HuH-7 (cell line): ENCODE data around the gene TENT4B.

Experiments used
- DNase-seq: peaks from one replicate; pipeline ENCODE4 v3.0.0; 2011; ENCODE audit warnings: low spot score

TENT4B gene

DNA sequence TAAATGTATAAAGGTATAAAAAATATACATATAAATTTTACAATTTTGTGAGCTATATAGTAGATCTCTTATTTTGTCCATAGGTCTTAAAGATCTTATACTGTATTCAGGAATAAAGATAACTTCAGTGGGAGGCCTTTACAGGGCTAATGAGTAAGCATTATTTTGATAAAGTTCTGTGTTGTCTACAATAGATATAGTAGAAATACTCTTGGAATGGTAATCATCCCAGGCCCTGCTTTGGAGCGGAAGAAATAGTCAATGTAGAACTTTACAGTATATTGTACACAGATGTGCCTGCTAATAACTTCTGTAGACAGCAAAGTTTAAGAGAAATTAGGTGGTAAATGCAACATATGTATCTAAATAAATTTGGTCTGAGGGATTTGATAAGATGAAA is 42.6 kb downstream of the TENT4B start:
- DNase-seq, result no peak

DNA sequence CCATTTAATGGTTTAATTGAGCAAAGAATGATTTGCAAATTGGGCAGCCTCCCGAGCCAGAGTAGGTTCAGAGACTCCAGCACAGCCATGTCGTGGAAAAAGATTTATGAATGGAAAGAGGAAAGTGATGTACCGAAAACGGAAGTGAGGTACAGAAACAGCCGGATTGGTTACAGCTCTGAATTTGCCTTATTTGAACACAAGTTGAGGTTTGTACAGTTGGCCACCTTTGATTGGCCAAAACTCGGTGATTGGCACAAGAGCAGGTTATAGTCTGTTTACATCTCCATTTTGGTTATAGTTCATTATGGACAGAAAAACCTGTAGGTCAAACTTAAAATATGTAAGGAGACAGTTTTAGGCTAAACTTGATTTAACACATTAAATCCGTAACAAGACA is 44.5 kb downstream of the TENT4B start:
- no peak for DNase-seq

DNA sequence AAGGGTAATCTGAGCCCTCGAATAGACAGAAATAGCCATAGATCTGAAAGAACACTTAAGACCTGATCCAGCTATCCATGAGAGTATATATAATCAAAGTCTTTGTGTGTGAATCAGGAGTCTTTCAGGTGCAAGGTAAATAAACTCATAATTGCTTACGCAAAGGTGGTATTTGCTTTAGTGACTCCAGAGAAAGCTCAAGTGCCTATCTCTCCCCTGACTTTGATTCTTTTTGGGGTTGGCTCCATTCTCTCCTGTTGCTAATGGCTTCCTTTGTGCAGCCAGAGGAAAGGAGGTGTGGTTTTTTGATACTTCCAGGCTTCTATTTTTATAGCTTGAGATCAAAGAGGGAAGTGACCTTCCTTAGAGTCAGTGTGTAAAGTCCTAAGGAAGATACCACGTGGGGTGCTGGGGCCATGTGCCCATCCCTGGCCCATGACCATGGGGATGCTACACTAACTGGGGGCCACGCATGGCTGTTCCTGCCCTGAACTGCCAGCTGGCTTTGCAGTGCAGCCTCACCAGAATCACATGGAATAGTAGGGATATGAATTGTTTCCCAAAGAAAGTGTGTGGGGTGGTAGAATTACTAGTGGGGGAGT is 45.8 kb downstream of the TENT4B start:
- no peak for DNase-seq

DNA sequence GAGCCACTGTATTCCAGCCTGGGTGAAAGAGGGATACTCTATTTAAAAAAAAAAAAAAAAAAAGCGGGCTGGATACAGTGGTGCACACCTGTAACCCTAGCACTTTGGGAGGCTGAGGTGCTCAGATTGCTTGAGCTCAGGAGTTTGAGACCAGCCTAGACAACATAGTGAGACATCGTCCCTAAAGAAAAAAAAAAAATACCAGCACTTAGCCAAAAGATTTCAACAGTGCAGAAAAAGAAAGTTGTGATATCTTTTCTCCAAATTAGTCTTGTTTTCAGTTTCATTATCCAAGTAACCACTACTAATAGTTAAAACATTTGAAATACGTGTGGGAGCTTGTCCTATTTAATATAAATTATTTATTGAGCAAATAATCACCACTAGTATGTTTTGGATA is 48.7 kb downstream of the TENT4B start:
- DNase-seq, result no peak

DNA sequence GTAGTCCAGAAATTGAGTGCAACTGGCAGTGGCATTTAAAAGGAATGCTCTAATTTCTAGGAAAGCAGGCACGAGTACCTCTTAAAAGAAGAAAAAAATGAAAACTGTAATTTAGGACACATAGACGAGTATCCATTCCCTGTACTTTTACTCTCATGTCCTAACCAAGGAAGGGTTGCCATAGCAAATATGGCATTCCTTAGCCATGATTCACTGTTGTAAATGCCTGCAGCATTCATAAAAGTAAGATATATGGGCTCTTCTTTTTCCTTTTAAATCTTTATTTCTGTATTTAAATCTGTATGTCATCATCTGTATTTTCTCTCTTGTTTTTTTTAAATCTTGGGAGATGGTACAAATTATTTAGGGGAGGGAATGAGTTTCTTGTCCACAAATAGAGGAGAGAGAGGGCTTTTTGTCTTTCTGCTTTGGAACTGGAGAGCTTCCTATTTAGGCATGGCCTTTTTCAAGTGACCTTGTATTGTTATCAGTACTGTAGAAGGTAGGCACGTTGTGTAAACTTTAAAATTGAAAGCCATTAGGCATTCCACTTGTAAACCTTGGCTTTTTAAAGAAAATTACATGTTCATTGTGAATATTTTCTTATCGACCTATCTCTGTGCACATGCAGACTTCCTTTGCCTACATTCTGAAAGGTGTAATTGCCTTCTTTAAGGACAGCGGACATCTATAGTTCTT is 50.0 kb downstream of the TENT4B start:
- peak; percentile 12 for DNase-seq

DNA sequence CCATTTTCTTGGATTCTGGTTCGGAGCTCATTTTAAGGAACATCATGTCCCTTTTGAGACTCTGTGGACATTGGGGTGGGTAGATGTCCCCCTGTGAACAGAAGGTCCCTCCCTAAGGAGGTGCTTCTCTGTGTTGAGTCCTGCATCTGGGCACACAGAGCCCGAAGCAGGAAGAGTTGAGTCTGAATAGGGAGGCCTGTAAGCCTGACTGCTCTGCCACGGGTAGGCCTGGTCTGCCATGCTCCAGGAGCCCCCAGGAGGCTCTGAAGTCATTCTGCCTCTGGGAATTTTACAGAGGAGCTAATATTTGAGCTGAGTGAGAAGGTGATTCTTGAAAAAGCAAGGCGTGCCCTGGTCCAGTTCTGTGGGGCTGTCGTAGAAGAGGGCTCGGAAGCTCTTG is 50.6 kb downstream of the TENT4B start:
- no peak for DNase-seq

DNA sequence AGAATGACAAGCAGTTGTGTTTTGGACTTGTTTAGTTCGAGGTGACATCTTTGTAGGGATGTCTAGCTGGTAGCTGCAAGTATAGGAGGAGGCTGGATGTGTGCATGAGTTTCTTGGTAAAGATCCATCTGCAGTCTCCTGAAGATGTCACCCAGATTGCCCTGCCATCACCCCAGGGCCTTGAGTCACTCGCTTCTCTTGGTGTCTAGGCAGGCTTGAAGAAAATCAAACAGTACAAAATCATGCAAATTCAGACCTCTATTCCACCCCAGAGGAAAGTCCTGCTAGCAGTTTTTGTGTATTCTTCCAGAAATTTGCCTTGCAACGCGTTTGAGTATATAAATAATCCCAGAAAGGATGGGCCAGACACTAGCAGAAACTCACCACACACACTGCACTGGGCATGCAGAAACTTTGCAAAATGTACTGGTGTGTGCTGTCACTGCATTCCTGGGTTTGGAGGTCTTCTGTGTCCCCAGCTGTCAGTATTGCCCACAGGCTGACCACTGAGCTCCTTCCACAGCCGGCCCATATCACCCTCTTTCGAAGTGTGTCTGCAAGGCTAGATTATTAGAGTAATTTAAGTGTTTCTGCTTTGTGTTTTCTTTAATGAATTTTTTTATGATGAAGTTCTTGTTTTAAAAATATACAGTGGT is 51.5 kb downstream of the TENT4B start:
- no peak for DNase-seq

DNA sequence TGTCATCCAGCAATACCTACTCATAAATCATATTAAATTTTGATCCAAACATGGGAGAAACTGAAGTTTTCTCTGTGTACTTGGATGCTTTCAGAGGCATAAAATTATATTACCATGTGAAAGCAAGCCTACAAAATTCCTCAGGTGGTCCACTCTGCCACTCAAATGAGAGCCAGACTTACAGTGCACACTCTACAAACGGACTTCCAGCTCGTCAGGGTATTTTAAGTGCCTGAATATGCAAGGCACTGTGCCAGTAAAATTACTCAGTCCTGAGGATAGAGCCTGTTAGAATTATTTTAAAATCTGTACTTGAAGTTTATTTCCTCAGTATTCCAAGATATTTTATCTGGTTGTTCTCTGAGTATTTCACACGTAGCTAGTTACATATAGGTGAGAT is 54.5 kb downstream of the TENT4B start:
- DNase-seq, result no peak

DNA sequence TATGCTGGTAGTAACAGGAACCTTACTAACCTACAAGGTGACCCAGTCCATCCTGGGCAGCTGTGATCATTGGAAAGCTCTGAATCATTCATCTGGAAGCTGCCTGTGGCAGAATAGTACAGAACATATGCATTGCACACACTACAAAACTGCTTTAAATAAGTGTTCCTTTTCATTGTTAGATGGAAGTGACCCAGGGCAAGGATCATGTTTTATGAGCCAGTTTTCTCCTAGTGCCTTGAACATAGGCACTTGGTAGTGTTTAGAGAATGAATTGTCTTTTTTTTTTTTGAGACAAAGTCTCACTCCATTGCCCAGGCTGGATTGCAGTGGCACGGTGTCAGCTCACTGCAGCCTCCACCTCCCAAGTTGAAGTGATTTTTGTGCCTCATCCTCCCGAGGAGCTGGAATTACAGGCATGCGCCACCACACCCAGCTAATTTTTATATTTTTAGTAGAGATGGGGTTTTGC is 55.4 kb downstream of the TENT4B start:
- DNase-seq, result no peak

DNA sequence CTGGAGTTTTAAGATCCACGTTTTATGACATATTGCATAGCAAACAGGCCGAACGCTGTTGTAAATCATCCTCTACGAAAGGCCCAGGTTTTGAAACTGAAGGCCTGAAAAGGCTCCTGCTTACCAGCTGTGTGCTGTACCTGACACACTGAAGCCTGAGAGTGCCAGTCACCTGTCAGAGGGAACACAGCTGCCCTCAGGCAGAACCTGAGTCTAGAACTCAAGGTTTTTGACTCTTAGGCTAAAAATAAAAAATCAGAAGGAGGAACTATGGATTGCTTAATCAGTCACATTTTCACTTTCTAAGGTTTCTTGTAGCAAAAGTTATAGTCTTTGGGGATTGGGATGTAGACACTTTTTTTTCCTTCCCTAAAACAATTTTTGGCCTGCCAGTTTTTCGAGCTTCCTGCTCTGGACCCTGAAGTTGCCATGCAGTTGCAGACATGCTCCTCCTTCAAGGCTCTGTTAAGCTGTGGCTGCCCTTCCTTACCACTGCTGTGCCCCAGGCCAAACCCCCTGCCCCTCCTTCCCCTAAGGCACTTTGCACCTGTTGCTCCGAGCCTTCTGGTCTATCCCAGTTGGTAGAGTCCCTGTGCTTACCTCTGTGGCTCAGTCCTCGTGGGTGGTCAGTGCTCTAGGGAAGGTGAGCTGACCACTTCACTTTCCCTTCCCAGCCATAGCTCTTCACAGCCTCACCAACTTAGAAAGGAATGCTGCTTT is 56.6 kb downstream of the TENT4B start:
- no peak for DNase-seq

DNA sequence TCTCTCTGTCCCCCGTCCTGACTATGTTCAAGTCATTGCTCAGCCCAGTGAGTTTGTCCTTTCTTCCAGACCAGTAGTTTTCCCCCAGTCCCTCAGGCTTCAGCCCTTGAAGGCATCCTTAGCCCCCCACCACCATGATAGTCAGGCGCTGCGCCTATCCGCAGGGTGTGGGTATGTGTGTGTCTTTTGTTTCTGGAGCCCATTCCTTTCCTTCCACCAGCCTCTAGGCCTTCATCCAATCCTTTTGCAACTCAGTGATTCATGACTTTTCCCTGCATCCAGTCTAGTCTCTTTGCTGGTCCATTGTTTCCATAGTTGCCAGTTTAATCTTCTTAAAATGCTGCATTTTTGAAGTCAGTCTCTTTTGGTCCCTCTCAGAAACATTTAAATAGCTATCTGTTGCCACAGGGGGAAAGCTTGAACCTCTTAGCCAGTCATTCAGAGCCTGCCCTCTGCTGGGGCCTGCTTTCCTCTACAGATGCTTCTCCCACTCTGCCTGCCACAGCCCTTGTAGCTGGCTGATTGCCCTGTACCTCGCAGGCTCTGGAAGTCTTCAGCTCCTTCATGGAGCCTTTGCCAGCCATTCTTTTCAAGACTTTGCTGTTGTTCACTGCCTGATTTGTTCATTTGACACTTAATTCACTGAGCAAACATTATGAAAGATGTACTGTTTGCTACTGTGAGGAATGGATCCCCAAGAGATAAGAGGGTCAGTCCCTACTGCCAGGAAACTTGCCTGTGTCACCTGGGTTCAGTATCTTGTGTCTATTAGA is 57.3 kb downstream of the TENT4B start:
- peak; percentile 33 for DNase-seq

DNA sequence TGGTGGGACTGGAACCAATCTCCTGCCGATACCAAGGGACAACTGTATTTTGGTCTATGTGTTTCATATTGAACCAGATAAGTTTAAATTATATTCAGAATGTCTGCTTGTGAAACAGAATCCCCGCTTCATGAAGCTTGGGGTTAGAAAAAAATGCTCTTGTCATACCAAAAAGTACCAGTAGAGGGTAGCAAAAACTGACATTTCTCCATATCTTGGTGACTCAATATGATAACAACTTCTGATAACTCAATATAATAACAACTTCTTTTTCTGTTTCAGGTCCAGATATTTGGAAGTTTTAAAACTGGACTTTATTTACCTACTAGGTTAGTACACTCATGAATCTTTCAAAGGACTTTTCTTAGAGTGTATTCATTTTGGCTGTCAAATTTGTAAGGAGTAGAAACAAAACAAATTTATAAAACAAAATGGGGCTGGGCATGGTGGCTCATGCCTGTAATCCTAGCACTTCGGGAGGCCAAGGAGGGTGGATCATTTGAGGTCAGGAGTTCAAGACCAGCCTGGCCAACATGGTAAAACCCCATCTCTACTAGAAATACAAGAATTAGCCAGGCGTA is 60.9 kb downstream of the TENT4B start:
- DNase-seq, result peak; percentile 16

DNA sequence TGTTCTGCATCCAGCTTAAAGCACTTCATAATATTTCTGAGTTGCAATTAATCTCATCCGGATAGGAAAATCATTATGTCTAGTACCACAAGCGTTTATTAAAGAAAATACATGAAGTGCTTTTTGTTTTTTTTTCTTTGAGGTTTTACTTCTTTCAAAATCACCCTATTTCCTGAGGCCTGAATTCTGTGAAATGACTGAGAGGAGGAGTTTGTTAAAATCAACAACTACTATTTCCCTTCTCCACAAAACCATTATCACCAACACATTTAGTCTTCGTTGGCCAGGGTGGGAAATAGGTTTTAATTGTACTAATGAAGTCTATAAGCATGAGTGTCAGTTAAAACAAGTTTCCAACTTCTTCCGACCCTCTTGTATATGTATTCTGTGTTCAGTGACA is 62.6 kb downstream of the TENT4B start:
- no peak for DNase-seq

DNA sequence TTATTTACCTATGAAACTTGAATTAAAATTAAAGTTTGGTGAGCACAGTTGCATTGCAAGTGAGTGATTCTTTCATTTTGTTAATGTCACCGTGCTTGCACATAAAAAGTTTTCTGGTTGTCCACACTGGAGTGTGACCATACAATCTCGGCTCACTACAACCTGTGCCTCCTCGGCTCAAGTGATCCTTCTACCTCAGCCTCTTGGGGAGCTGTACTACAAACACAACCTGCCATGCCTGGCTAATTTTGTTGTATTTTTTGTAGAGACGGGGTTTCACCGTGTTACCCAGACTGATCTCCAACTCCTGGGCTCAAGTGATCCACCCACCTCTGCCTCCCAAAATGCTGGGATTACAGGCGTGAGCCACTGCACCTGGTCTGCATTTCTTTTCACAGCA is 63.1 kb downstream of the TENT4B start:
- DNase-seq, result no peak

DNA sequence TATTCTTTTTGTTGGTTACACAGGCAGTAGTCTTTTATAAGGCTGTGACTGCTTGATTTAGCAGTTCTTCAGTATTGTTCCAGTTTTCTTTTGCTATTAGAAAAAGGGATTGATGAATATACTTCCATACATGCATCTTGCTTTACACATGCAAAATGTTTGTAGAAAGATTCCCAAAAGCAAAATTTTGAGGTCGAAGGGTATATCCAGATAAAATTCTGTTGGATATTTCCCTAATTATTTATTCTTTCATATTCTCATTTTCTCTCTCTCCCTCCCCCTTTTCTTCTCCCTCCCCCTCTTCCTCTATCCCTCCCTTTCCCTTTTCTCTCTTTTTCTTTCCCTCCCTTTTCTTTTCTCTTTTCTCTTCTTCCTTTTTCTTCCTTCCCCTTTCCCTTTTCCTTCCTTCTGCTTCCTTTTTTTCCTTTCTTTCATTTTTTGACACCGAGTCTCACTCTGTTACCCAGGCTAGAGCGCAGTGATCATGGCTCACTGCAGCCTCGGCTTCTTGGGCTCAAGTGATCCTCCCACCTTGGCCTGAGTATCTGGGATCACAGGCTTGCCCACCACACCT is 66.4 kb downstream of the TENT4B start:
- DNase-seq, result no peak

DNA sequence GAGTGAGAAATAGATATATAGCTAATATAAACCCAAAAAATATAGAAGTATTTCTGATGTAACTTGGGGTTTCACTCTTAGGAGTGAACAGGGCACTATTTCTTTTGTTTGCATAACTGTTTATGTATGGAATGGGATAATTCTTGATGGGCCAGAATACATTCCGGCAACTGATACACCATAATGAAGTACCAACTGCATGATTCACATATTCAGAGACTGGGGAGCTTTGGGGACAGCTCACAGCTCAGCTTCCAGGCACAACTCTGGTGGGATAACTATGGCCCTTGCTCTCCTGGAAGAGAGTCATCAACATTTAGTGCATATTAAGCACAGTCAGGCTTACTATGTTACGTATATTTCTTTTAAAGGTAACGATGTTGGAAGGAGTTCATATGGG is 71.2 kb downstream of the TENT4B start:
- no peak for DNase-seq

DNA sequence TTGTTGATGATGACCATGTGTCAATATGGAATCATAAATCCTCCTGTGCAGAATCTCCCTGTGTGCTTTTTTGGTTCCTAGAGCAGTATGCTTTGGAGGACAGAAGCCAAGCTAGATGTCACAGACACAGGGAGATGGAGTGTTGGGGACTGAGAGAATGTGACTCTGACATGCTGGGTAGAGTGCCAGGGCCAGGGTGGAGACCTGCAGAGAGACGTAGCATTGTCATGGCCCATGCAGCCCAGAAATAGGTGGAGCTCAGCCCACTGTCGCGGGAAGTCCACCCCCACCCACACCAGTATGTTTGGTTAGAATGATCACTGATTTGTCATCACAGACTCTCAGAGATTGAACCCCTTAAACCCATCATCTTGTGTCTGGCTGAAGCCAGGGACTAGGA is 74.0 kb downstream of the TENT4B start:
- DNase-seq, result no peak

DNA sequence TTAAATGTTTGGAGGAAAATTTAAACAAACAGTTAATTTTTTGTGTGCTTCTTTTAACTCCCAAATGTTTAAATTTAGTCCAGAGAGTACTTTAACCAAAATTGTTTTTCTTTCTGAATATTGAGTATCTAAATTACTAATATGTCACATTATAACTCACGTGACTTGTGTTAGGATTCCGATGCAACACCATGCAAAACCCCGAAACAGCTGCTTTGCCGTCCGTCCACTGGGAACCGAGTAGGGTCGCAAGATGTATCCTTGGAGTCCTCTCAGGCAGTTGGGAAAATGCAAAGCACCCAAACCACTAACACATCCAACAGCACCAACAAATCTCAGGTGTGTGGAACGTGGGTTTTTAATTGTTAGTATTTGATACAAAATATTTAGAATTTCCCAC is 74.6 kb downstream of the TENT4B start:
- DNase-seq, result no peak

DNA sequence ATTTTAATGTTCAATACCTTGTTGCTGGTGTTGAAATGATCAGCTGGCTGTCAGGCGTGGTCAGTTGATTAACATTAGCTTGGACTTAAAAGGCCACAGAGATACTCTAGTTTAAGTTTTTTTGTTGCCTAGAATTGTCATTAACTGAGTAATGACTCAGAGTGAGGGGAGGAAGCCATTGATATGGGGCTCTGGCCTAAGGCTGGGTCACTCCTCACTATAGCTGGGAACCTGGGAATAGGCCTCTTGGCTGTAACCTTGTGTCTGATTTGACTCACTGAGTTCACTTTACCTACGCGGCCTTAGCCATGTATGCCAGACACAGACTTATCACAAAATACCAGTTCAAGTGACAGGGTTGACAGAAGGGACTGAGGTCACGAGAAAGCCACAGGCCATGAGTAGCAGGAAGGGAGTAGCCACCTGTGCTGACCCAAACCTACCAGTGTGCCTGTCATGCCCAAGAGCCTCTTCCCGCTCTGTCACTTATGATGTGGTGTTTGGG is 75.3 kb downstream of the TENT4B start:
- DNase-seq, result no peak

DNA sequence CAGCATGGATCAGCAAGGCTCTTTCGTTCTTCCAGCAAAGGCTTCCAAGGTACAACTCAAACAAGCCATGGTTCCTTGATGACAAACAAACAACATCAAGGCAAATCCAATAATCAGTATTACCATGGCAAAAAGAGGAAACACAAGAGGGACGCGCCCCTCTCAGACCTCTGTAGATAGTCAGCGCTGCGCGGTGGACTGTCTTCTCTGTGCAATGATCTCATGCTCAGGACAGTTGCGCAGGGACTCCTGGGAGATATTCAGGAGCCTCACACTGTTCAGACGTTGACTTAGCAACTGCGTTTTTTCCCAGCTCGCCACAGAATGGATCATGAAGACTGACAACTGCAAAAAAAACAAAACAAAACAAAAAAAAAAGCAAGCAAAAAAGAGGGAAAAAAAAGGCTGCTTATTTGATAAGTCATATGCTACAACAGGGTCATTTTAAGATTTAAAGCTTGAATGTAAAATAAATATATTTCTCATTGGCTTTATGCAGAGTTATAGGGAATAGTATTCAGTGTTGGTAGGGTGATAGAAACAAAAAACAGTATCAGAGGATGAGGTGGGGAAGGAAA is 76.1 kb downstream of the TENT4B start:
- DNase-seq, result no peak
